HG02981 (cell line): ENCODE data around the gene GLUL.
A peak's percentile ranks its signal among the peaks of the same experiment; 100 is the strongest.

ENCODE experiments used
- ATAC-seq: cut with Tn5 transposase; IDR thresholded peaks from one replicate; pipeline ENCODE4 v1.9.1; 2021; ENCODE audit warnings: mild to moderate bottlenecking, moderate library complexity; ENCODE audit not compliant: unreplicated experiment

GLUL gene

GRCh38 chr1:182391362-182392049, at the start of gene GLUL:
GLUL (minus strand) TSS chr1:182391790; CDS start chr1:182388737, 3,053 bp downstream.
- ATAC-seq, result peak; percentile 63

GRCh38 chr1:182438326-182438725, 46.7 kb upstream of the GLUL start:
- ATAC-seq, result no peak

- no peak for ATAC-seq
These were observed 42.0 kb upstream of the GLUL start for GRCh38 chr1:182433580-182433979.

GRCh38 chr1:182431278-182431677, 39.7 kb upstream of the GLUL start:
- ATAC-seq, result no peak

GRCh38 chr1:182430263-182431068, 38.9 kb upstream of the GLUL start:
- peak; percentile 36 for ATAC-seq

- peak; percentile 30 for ATAC-seq
These were observed 36.5 kb upstream of the GLUL start for GRCh38 chr1:182428043-182428442.

- ATAC-seq, result peak; percentile 57
These were observed 35.1 kb upstream of the GLUL start for GRCh38 chr1:182426442-182427430.

- ATAC-seq, result no peak
These were observed 24.2 kb upstream of the GLUL start for GRCh38 chr1:182415789-182416188.

GRCh38 chr1:182413969-182414368, 22.4 kb upstream of the GLUL start:
- no peak for ATAC-seq

- no peak for ATAC-seq
These were observed 21.9 kb upstream of the GLUL start for GRCh38 chr1:182413486-182413885.

GRCh38 chr1:182410620-182411273, 19.2 kb upstream of the GLUL start:
- ATAC-seq, result no peak

GRCh38 chr1:182410138-182410537, 18.5 kb upstream of the GLUL start:
- no peak for ATAC-seq

- no peak for ATAC-seq
These were observed 17.0 kb upstream of the GLUL start for GRCh38 chr1:182408435-182409075.

- ATAC-seq, result no peak
These were observed 16.1 kb upstream of the GLUL start for GRCh38 chr1:182407724-182408123.

GRCh38 chr1:182406012-182406411, 14.4 kb upstream of the GLUL start:
- no peak for ATAC-seq

GRCh38 chr1:182405578-182405977, 14.0 kb upstream of the GLUL start:
- ATAC-seq, result no peak

- no peak for ATAC-seq
These were observed 13.2 kb upstream of the GLUL start for GRCh38 chr1:182404781-182405180.

- no peak for ATAC-seq
These were observed 9.0 kb upstream of the GLUL start, which contains the start of gene TEDDM1 for GRCh38 chr1:182400567-182400966. TEDDM1 (minus strand) TSS chr1:182400667; CDS start chr1:182400485, 182 bp downstream.

GRCh38 chr1:182397653-182398393, 6.2 kb upstream of the GLUL start:
- ATAC-seq, result no peak
